OCI-LY7 (cell line): ENCODE measurements around the gene PLXDC1. TPM values are rescaled to one million over a fixed set of nuclear protein-coding genes. Genes with fewer than 3 reads are reported as not detected.

Source experiments
- Bru-seq: library from RNA; stranded (reverse); fragments of 400-500 nt; gene quantifications from one replicate; lab custom pipeline; 2021; lab: Mats Ljungman, UMichigan
- BruChase-seq, 2 experiments: library from RNA; stranded (reverse); fragments of 400-500 nt; gene quantifications; one replicate each; lab custom pipeline; 2021; lab: Mats Ljungman, UMichigan
- BruUV-seq: library from RNA; stranded (reverse); fragments of 400-500 nt; replicated peaks from 2 replicates; lab custom pipeline; 2021; lab: Mats Ljungman, UMichigan
- CTCF ChIA-PET: fragments of 300-600 bp; sonication (Branson Sonifier 250); formaldehyde crosslinking; loops from one replicate; lab custom pipeline; 2022; ENCODE audit warnings: antibody characterized with exemption; ENCODE audit not compliant: unreplicated experiment; lab: Charles Lee
- POLR2A ChIA-PET: fragments of 300-600 bp; sonication (Branson Sonifier 250); formaldehyde crosslinking; loops from one replicate; lab custom pipeline; 2022; ENCODE audit warnings: antibody characterized with exemption; lab: Charles Lee
- DNase-seq: peaks from one replicate; pipeline ENCODE4 v3.0.0-alpha.2; 2015; ENCODE audit warnings: low spot score
- H2AFZ ChIP-seq: fragments of 200-600 bp; sonication (generic), shearing (Covaris generic); 2 replicates; pipeline ENCODE4 v1.6.1; 2014; ENCODE audit warnings: mild to moderate bottlenecking, antibody characterized with exemption, low read length, moderate library complexity
- H3K27ac ChIP-seq: fragments of 200-600 bp; sonication (generic); 2 replicates; pipeline ENCODE4 v1.5.1; 2014; ENCODE audit warnings: mixed run types, low read depth, mild to moderate bottlenecking, moderate library complexity, low read length, inconsistent platforms; ENCODE audit not compliant: poor library complexity, severe bottlenecking
- H3K36me3 ChIP-seq: fragments of 200-600 bp; sonication (generic); 2 replicates; pipeline ENCODE4 v1.6.1; 2014; ENCODE audit warnings: mild to moderate bottlenecking, antibody characterized with exemption, low read length, moderate library complexity, mixed read lengths; ENCODE audit not compliant: insufficient read depth
- H3K4me1 ChIP-seq: fragments of 200-600 bp; sonication (generic); 2 replicates; pipeline ENCODE4 v1.5.1; 2014; ENCODE audit warnings: mild to moderate bottlenecking, low read length; ENCODE audit not compliant: insufficient read depth, poor library complexity, severe bottlenecking
- H3K4me2 ChIP-seq: fragments of 200-600 bp; sonication (generic); 2 replicates; pipeline ENCODE4 v1.6.1; 2014; ENCODE audit warnings: mild to moderate bottlenecking, low read length
- H3K4me3 ChIP-seq: fragments of 200-600 bp; sonication (generic); 2 replicates; pipeline ENCODE4 v1.5.1; 2014; ENCODE audit warnings: mild to moderate bottlenecking, low read depth, low read length; ENCODE audit not compliant: poor library complexity, severe bottlenecking
- H3K79me2 ChIP-seq: fragments of 200-600 bp; sonication (generic); 2 replicates; pipeline ENCODE4 v1.6.1; 2016; ENCODE audit warnings: low read depth, mild to moderate bottlenecking, low read length, moderate library complexity, mixed read lengths; ENCODE audit not compliant: insufficient read depth
- H3K9me2 ChIP-seq: fragments of 200-600 bp; sonication (generic); 2 replicates; pipeline ENCODE4 v1.6.1; 2016; ENCODE audit warnings: mild to moderate bottlenecking, low read length, mixed read lengths; ENCODE audit not compliant: insufficient read depth
- H3K9me3 ChIP-seq: fragments of 200-600 bp; sonication (generic); 2 replicates; pipeline ENCODE4 v1.6.1; 2014; ENCODE audit warnings: mild to moderate bottlenecking, mixed run types, low read length, mixed read lengths
- H4K20me1 ChIP-seq: fragments of 200-600 bp; sonication (generic); 2 replicates; pipeline ENCODE4 v1.6.1; 2014; ENCODE audit warnings: mild to moderate bottlenecking, antibody characterized with exemption, low read length, moderate library complexity, mixed read lengths; ENCODE audit not compliant: insufficient read depth
- EZH2phosphoT487 ChIP-seq: fragments of 200-600 bp; sonication (generic); IDR thresholded peaks from 2 replicates; pipeline ENCODE4 v1.6.1; 2018; ENCODE audit warnings: low read depth, borderline replicate concordance, mild to moderate bottlenecking, mixed run types, antibody characterized with exemption, low read length, moderate library complexity, mixed read lengths
- intact Hi-C: fragments of 100-400 bp; cut with micrococcal nuclease; formaldehyde crosslinking; loops from one replicate; pipeline ENCODE4 v1.10.0; 2022; ENCODE audit not compliant: unreplicated experiment
- long read RNA-seq: library from polyadenylated mRNA; stranded (forward); transcript quantifications from one replicate; pipeline ENCODE4 v2.0.0, GENCODE V29; 2022
- total RNA-seq, 2 experiments: library from RNA; depleted of rRNA in 1 of 2; stranded (reverse); fragments of >200 nt in 1 of 2; shearing (Covaris generic) in 1 of 2; gene quantifications; 2 replicates each; pipeline ENCODE4 v1.2.3, GENCODE V29; 2014 to 2022
- TF ChIP-seq, protein P1 (sequence below): fragments of 200-600 bp; sonication (generic); conservative IDR thresholded peaks from 2 replicates; pipeline ENCODE4 v1.5.1; 2014; ENCODE audit warnings: mild to moderate bottlenecking, antibody characterized with exemption, low read length, moderate library complexity, mixed read lengths

PLXDC1 gene
- 0.13 and 0.41 TPM in 2 replicates for total RNA-seq (2014; rRNA removed; shearing (Covaris generic))
- total RNA-seq (2022): 0.67 TPM in 1 of 2 replicates, not detected in the other
- Bru-seq, nascent RNA: percentile 8 among the genes with signal in this experiment
- BruChase-seq, experiment 1, labeled RNA remaining after a 6-hour chase: percentile 7 among the genes with signal in this experiment
- BruChase-seq, experiment 2, labeled RNA remaining after a 2-hour chase: percentile 8 among the genes with signal in this experiment
- long read RNA-seq: 0 reads

DNA sequence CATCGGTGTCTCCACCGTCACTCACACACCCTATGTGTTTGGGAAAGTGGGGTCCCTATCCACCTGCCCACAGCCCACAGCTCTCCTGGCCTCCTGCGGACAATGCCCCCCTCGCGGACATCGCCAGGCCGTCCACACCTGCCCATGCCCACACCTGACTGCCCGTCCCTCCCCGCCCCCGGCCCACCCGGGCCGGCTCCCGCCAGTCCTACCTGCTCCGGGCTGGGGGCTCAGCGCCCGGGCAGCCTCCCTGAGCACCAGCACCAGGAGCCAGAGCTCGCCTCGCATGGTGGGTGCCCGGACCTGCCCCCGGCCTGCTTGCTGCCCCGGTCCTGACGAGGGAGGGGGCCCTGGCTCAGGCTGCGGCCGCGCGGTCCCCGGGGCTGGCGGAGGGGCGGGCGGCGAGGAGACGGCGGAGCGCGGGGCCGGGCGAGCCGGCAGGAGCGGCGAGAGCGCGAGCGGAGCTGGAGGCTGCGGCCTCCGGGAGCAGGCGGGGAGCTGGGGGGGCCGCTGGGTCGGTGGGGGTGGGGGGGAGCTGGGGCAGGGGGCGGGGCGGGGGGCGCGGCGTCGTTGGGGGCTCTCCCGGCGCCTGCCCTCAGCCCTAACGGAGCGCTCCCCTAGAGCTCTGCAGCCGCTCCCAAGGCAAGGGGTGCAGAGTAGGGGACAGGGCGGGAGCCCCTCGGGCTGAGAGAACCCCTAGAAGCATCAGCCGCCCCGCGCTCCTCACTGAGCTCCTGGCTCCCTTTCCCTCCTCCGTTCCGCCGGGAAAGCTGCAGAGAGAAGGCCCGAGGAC, at the start of gene PLXDC1:
TSS of gene PLXDC1 (minus strand) at position 488 of the 793 bp plus-strand sequence. CDS start at position 288, 200 bp downstream.
- Histone ChIP-seq H2AFZ (peak within 1 kb of the TSS; percentile 45; the same call in 1 of the 2 replicates), H3K4me2 (peak within 1 kb of the TSS; percentile 94), H3K9me2 (no peaks in the 10 kb centered on the region), H3K79me2 (no peaks in the 10 kb centered on the region), H3K4me3 (peak within 1 kb of the TSS; percentile 76), H3K27ac (no peak within 1 kb of the TSS), H3K9me3 (no peaks in the 10 kb centered on the region), H4K20me1 (no peaks in the 10 kb centered on the region), H3K36me3 (no peaks in the 10 kb centered on the region), H3K4me1 (peaks cover 11% of the 10 kb centered on the region)
- ChIA-PET CTCF (interaction anchor here (0.7 to 3.0 kb wide), 2 partner anchors 76 to 168 kb away, joined by 3 to 18 read pairs; no protein-coding TSS in a partner anchor), POLR2A (interaction anchor here (0.7 to 1.0 kb wide), 2 partner anchors 62 to 168 kb away, joined by 3 read pairs; no protein-coding TSS in a partner anchor)
- DNase-seq: no peak
- TF ChIP-seq, protein P1, sequence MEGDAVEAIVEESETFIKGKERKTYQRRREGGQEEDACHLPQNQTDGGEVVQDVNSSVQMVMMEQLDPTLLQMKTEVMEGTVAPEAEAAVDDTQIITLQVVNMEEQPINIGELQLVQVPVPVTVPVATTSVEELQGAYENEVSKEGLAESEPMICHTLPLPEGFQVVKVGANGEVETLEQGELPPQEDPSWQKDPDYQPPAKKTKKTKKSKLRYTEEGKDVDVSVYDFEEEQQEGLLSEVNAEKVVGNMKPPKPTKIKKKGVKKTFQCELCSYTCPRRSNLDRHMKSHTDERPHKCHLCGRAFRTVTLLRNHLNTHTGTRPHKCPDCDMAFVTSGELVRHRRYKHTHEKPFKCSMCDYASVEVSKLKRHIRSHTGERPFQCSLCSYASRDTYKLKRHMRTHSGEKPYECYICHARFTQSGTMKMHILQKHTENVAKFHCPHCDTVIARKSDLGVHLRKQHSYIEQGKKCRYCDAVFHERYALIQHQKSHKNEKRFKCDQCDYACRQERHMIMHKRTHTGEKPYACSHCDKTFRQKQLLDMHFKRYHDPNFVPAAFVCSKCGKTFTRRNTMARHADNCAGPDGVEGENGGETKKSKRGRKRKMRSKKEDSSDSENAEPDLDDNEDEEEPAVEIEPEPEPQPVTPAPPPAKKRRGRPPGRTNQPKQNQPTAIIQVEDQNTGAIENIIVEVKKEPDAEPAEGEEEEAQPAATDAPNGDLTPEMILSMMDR: no peak
- TF ChIP-seq EZH2phosphoT487: no peak
- intact Hi-C loops: loop anchor here (5.0 to 10.0 kb wide), 2 partner anchors 57 to 399 kb away; partner anchors contain the start of gene PSMB3
- BruUV-seq: no TSS peak

DNA sequence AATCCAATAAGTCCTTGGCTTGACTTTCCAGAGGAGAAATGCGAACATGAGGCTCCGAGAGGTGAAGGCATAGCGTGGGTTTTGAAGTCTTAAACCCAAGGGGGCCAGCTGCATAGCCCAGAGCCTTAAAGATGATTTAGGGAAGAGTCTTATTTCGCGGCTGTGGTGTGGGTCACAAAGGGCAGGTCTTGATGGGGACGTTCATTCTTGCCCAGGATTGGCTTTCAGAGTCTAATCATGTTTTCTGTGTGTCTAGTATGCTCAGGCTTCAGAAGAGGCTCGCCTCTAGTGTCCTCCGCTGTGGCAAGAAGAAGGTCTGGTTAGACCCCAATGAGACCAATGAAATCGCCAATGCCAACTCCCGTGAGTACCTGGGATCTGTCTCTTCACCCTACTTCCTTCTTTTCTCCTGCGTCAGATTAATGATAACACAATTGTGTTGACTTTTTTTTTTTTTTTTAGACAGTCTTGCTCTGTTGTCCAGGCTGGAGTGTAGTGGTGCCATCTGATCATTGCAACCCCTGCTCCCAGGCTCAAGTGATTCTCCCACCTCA, 49.6 kb upstream of the PLXDC1 start:
- Histone ChIP-seq H2AFZ (no peak overlapping the region), H3K9me3 (no peaks in the 10 kb centered on the region), H3K36me3 (peaks cover 55% of the 10 kb centered on the region), H3K9me2 (no peaks in the 10 kb centered on the region), H3K27ac (peak overlapping the region; percentile 88), H3K4me2 (peak overlapping the region; percentile 96), H3K4me1 (peaks cover 60% of the 10 kb centered on the region), H3K79me2 (peaks cover 40% of the 10 kb centered on the region), H4K20me1 (peaks cover 24% of the 10 kb centered on the region), H3K4me3 (peak overlapping the region; percentile 91)
- CTCF ChIA-PET: interaction anchor here (1.8 kb wide), 1 partner anchor 44 kb away, joined by 9 read pairs; no protein-coding TSS in a partner anchor
- TF ChIP-seq, protein P1: no peak
- TF ChIP-seq EZH2phosphoT487: no peak
- no TSS peak for BruUV-seq
- POLR2A ChIA-PET: no interaction called here
- intact Hi-C loops: loop anchor here (1.0 kb wide), 1 partner anchor 47 kb away; no protein-coding TSS in a partner anchor
- DNase-seq: peak; percentile 33
